SU-DHL-6 (cell line): ENCODE measurements around the gene CELF5.
"Not testable (repeated sequence)": the region's sequence is repeated elsewhere in the genome, so short reads cannot be mapped to it uniquely, and the experiment has no call there.

Experiments
- H2AFZ ChIP-seq: fragments of 200-600 bp; sonication (generic); 2 replicates; pipeline ENCODE4 v1.6.1; 2014; ENCODE audit warnings: low read depth, mild to moderate bottlenecking, moderate library complexity, mixed read lengths, antibody characterized with exemption, low read length; ENCODE audit not compliant: severe bottlenecking
- H3F3A ChIP-seq: fragments of 200-600 bp; shearing (Covaris generic); 2 replicates; pipeline ENCODE4 v1.6.0; 2016; ENCODE audit warnings: antibody characterized with exemption, mild to moderate bottlenecking; ENCODE audit not compliant: insufficient read depth
- H3K27ac ChIP-seq: fragments of 200-600 bp; sonication (generic); 2 replicates; pipeline ENCODE4 v1.5.1; 2016; ENCODE audit warnings: low read depth, mild to moderate bottlenecking, low read length, moderate library complexity, mixed read lengths
- H3K27me3 ChIP-seq: fragments of 200-600 bp; sonication (generic), shearing (Covaris generic); 2 replicates; pipeline ENCODE4 v1.6.0; 2014; ENCODE audit warnings: mild to moderate bottlenecking, low read length
- H3K36me3 ChIP-seq: fragments of 200-600 bp; sonication (generic); 2 replicates; pipeline ENCODE4 v1.6.1; 2014; ENCODE audit warnings: mild to moderate bottlenecking, low read length, mixed read lengths
- H3K4me2 ChIP-seq: fragments of 300-600, 200-600 bp; shearing (Covaris generic), sonication (generic); 2 replicates; pipeline ENCODE4 v1.6.0; 2014; ENCODE audit warnings: low read length, low read depth, mild to moderate bottlenecking; ENCODE audit not compliant: poor library complexity, severe bottlenecking
- H3K4me3 ChIP-seq: fragments of 200-600 bp; sonication (generic); 2 replicates; pipeline ENCODE4 v1.5.1; 2014; ENCODE audit warnings: antibody characterized with exemption, low read length, mild to moderate bottlenecking, mixed read lengths; ENCODE audit not compliant: insufficient read depth, poor library complexity, severe bottlenecking
- H3K79me2 ChIP-seq: fragments of 200-600 bp; sonication (generic); 2 replicates; pipeline ENCODE4 v1.6.1; 2014; ENCODE audit warnings: mild to moderate bottlenecking, low read length, moderate library complexity; ENCODE audit not compliant: insufficient read depth
- H3K9ac ChIP-seq: fragments of 200-600 bp; sonication (generic); 2 replicates; pipeline ENCODE4 v1.7.0; 2014; ENCODE audit warnings: mild to moderate bottlenecking, low read length
- H3K9me2 ChIP-seq: fragments of 200-600 bp; sonication (generic); replicated peaks from 2 replicates; pipeline ENCODE4 v1.6.1; 2014; ENCODE audit warnings: low read length; ENCODE audit not compliant: insufficient read depth
- H3K9me3 ChIP-seq: fragments of 200-600 bp; sonication (generic); 2 replicates; pipeline ENCODE4 v1.6.1; 2014; ENCODE audit warnings: low read length, mixed read lengths; ENCODE audit not compliant: insufficient read depth
- H4K20me1 ChIP-seq: fragments of 200-600 bp; sonication (generic); 2 replicates; pipeline ENCODE4 v1.6.1; 2014; ENCODE audit warnings: low read depth, mild to moderate bottlenecking, antibody characterized with exemption, low read length, moderate library complexity, mixed read lengths
- CTCF ChIP-seq: fragments of 200-600 bp; sonication (generic); IDR thresholded peaks from one replicate; pipeline ENCODE4 v1.5.1; 2017; ENCODE audit warnings: antibody characterized with exemption, mild to moderate bottlenecking, low read length, moderate library complexity; ENCODE audit not compliant: insufficient read depth, poor library complexity, severe bottlenecking
- EZH2phosphoT487 ChIP-seq: fragments of 200-600 bp; sonication (generic), shearing (Covaris generic); conservative IDR thresholded peaks from 2 replicates; pipeline ENCODE4 v1.6.1; 2018; ENCODE audit warnings: mild to moderate bottlenecking, antibody characterized with exemption, low read length, moderate library complexity, mixed read lengths

CELF5 gene

GRCh38 chr19:3338541-3339181, 114.2 kb downstream of the CELF5 start:
- H4K20me1 ChIP-seq = no peaks in the 10 kb centered on the region
- H3K27ac ChIP-seq = no peak overlapping the region
- no peaks in the 10 kb centered on the region for H3K36me3 ChIP-seq
- no peaks in the 10 kb centered on the region for H3K9me3 ChIP-seq
- no peak overlapping the region for H3K4me3 ChIP-seq
- H3F3A ChIP-seq = no peaks in the 10 kb centered on the region
- H3K4me2 ChIP-seq = no peak overlapping the region
- H3K9ac ChIP-seq = no peak overlapping the region
- no peaks in the 10 kb centered on the region for H3K9me2 ChIP-seq
- no peak overlapping the region for H2AFZ ChIP-seq
- no peaks in the 10 kb centered on the region for H3K27me3 ChIP-seq
- TF ChIP-seq CTCF = no peak
- TF ChIP-seq EZH2phosphoT487 = no peak
- no peaks in the 10 kb centered on the region for H3K79me2 ChIP-seq

GRCh38 chr19:3340340-3340739, 115.9 kb downstream of the CELF5 start:
- no peak overlapping the region for H3K4me3 ChIP-seq
- no peaks in the 10 kb centered on the region for H3K9me3 ChIP-seq
- no peaks in the 10 kb centered on the region for H3K9me2 ChIP-seq
- H4K20me1 ChIP-seq = no peaks in the 10 kb centered on the region
- no peak for TF ChIP-seq EZH2phosphoT487
- no peaks in the 10 kb centered on the region for H3K27me3 ChIP-seq
- H3K79me2 ChIP-seq = no peaks in the 10 kb centered on the region
- H3K9ac ChIP-seq = no peak overlapping the region
- H2AFZ ChIP-seq = no peak overlapping the region
- no peaks in the 10 kb centered on the region for H3K36me3 ChIP-seq
- H3K27ac ChIP-seq = no peak overlapping the region
- no peak overlapping the region for H3K4me2 ChIP-seq
- H3F3A ChIP-seq = no peaks in the 10 kb centered on the region

GRCh38 chr19:3342246-3342645, 117.8 kb downstream of the CELF5 start:
- no peaks in the 10 kb centered on the region for H3K36me3 ChIP-seq
- no peak overlapping the region for H3K4me2 ChIP-seq
- no peak overlapping the region for H3K9ac ChIP-seq
- no peaks in the 10 kb centered on the region for H3K27me3 ChIP-seq
- H4K20me1 ChIP-seq = no peaks in the 10 kb centered on the region
- H2AFZ ChIP-seq = no peak overlapping the region
- TF ChIP-seq CTCF (no peak), EZH2phosphoT487 (no peak)
- no peaks in the 10 kb centered on the region for H3K9me3 ChIP-seq
- no peaks in the 10 kb centered on the region for H3K79me2 ChIP-seq
- H3K27ac ChIP-seq = no peak overlapping the region
- no peaks in the 10 kb centered on the region for H3K9me2 ChIP-seq
- no peak overlapping the region for H3K4me3 ChIP-seq
- no peaks in the 10 kb centered on the region for H3F3A ChIP-seq

GRCh38 chr19:3342962-3343361, 118.5 kb downstream of the CELF5 start:
- H3K27ac ChIP-seq, H3K4me2 ChIP-seq, H3K9me2 ChIP-seq, H3K4me3 ChIP-seq, H3K79me2 ChIP-seq, H2AFZ ChIP-seq, H3F3A ChIP-seq, H3K9ac ChIP-seq, H4K20me1 ChIP-seq, H3K9me3 ChIP-seq, H3K36me3 ChIP-seq, H3K27me3 ChIP-seq: not testable (repeated sequence)
